ES-I3 (cell line): Measurements from ENCODE around the gene L2HGDH.

Experiments used
- H3K36me3 ChIP-seq: 2 replicates; pipeline ENCODE4 v1.6.1; 2013; ENCODE audit warnings: mild to moderate bottlenecking, low read length, control low read depth, moderate library complexity; ENCODE audit not compliant: insufficient read depth
- H3K4me1 ChIP-seq: 2 replicates; pipeline ENCODE4 v1.6.1; 2013; ENCODE audit warnings: mild to moderate bottlenecking, control low read depth, low read length; ENCODE audit not compliant: insufficient read depth
- H3K9ac ChIP-seq: 2 replicates; pipeline ENCODE4 v1.6.1; 2013; ENCODE audit warnings: low read depth, mild to moderate bottlenecking, low read length, moderate library complexity
- H3K9me3 ChIP-seq: 2 replicates; pipeline ENCODE4 v1.6.1; 2013; ENCODE audit warnings: mild to moderate bottlenecking, low read length, moderate library complexity; ENCODE audit not compliant: control insufficient read depth, insufficient read depth

L2HGDH gene

GRCh38 chr14:50345846-50346422 lies 33.9 kb upstream of the L2HGDH start:
- Histone ChIP-seq H3K9me3 (no peaks in the 10 kb centered on the region), H3K4me1 (peaks cover 5% of the 10 kb centered on the region; the same call in 1 of the 2 replicates), H3K9ac (no peak overlapping the region), H3K36me3 (no peaks in the 10 kb centered on the region)

GRCh38 chr14:50344876-50345563 lies 33.0 kb upstream of the L2HGDH start:
- Histone ChIP-seq H3K9me3 (no peaks in the 10 kb centered on the region), H3K36me3 (no peaks in the 10 kb centered on the region), H3K4me1 (peaks cover 5% of the 10 kb centered on the region; the same call in 1 of the 2 replicates), H3K9ac (no peak overlapping the region)

GRCh38 chr14:50344116-50344775 lies 32.2 kb upstream of the L2HGDH start:
- no peak overlapping the region for H3K9ac ChIP-seq
- H3K36me3 ChIP-seq: no peaks in the 10 kb centered on the region
- no peaks in the 10 kb centered on the region for H3K9me3 ChIP-seq
- peaks cover 5% of the 10 kb centered on the region; the same call in 1 of the 2 replicates for H3K4me1 ChIP-seq

GRCh38 chr14:50343434-50343833 lies 31.4 kb upstream of the L2HGDH start:
- peaks cover 5% of the 10 kb centered on the region; the same call in 1 of the 2 replicates for H3K4me1 ChIP-seq
- no peak overlapping the region for H3K9ac ChIP-seq

GRCh38 chr14:50342221-50343078 lies 30.4 kb upstream of the L2HGDH start:
- Histone ChIP-seq H3K4me1 (peaks cover 5% of the 10 kb centered on the region; the same call in 1 of the 2 replicates), H3K9ac (no peak overlapping the region), H3K36me3 (no peaks in the 10 kb centered on the region), H3K9me3 (no peaks in the 10 kb centered on the region)

More at GRCh38 chr14:50343434-50343833, 31.4 kb upstream of the L2HGDH start:
- Histone ChIP-seq H3K9me3 (no peaks in the 10 kb centered on the region), H3K36me3 (no peaks in the 10 kb centered on the region)

GRCh38 chr14:50340963-50341362 lies 28.9 kb upstream of the L2HGDH start:
- no peaks in the 10 kb centered on the region for H3K36me3 ChIP-seq
- peaks cover 10% of the 10 kb centered on the region for H3K4me1 ChIP-seq
- no peaks in the 10 kb centered on the region for H3K9me3 ChIP-seq
- H3K9ac ChIP-seq: no peak overlapping the region

GRCh38 chr14:50340045-50340444 lies 28.0 kb upstream of the L2HGDH start:
- peaks cover 18% of the 10 kb centered on the region for H3K4me1 ChIP-seq
- H3K9me3 ChIP-seq: no peaks in the 10 kb centered on the region
- H3K9ac ChIP-seq: no peak overlapping the region
- H3K36me3 ChIP-seq: no peaks in the 10 kb centered on the region

GRCh38 chr14:50339178-50339804 lies 27.3 kb upstream of the L2HGDH start:
- H3K4me1 ChIP-seq: peaks cover 24% of the 10 kb centered on the region
- H3K9ac ChIP-seq: no peak overlapping the region
- H3K36me3 ChIP-seq: no peaks in the 10 kb centered on the region
- H3K9me3 ChIP-seq: no peaks in the 10 kb centered on the region

GRCh38 chr14:50338587-50338986 lies 26.6 kb upstream of the L2HGDH start:
- peaks cover 24% of the 10 kb centered on the region for H3K4me1 ChIP-seq
- no peak overlapping the region for H3K9ac ChIP-seq
- H3K9me3 ChIP-seq: no peaks in the 10 kb centered on the region
- H3K36me3 ChIP-seq: no peaks in the 10 kb centered on the region

GRCh38 chr14:50335989-50336824 lies 24.2 kb upstream of the L2HGDH start:
- Histone ChIP-seq H3K9ac (no peak overlapping the region), H3K9me3 (no peaks in the 10 kb centered on the region), H3K36me3 (no peaks in the 10 kb centered on the region), H3K4me1 (peaks cover 25% of the 10 kb centered on the region)

GRCh38 chr14:50335389-50335788 lies 23.4 kb upstream of the L2HGDH start:
- H3K9ac ChIP-seq: no peak overlapping the region
- H3K4me1 ChIP-seq: peaks cover 25% of the 10 kb centered on the region
- no peaks in the 10 kb centered on the region for H3K36me3 ChIP-seq
- H3K9me3 ChIP-seq: no peaks in the 10 kb centered on the region

GRCh38 chr14:50334211-50334610 lies 22.2 kb upstream of the L2HGDH start:
- H3K9ac ChIP-seq: no peak overlapping the region
- no peaks in the 10 kb centered on the region for H3K9me3 ChIP-seq
- no peaks in the 10 kb centered on the region for H3K36me3 ChIP-seq
- peaks cover 25% of the 10 kb centered on the region for H3K4me1 ChIP-seq

- Histone ChIP-seq H3K36me3 (no peaks in the 10 kb centered on the region), H3K9me3 (no peaks in the 10 kb centered on the region), H3K9ac (no peak overlapping the region), H3K4me1 (peaks cover 25% of the 10 kb centered on the region)
These were observed 21.0 kb upstream of the L2HGDH start for GRCh38 chr14:50333014-50333509.
